GM18511 (cell line): ENCODE data around the gene ADM.
"Not testable (repeated sequence)": the region's sequence is repeated elsewhere in the genome, so short reads cannot be mapped to it uniquely, and the experiment has no call there.

Experiments
- ATAC-seq: cut with Tn5 transposase; IDR thresholded peaks from one replicate; pipeline ENCODE4 v1.9.1; 2021; ENCODE audit warnings: mild to moderate bottlenecking, moderate library complexity; ENCODE audit not compliant: unreplicated experiment

Gene ADM

GRCh38 chr11:10304495-10305261 is at the start of gene ADM:
ADM (plus strand) TSS chr11:10305073; CDS start chr11:10305701, 628 bp downstream.
- no peak for ATAC-seq

- ATAC-seq = no peak
These were observed 49.3 kb upstream of the ADM start for GRCh38 chr11:10255388-10256125.

- ATAC-seq = no peak
These were observed 47.4 kb upstream of the ADM start for GRCh38 chr11:10257478-10257877.

- no peak for ATAC-seq
These were observed 43.1 kb upstream of the ADM start for GRCh38 chr11:10261821-10262220.

- ATAC-seq = no peak
These were observed 40.9 kb upstream of the ADM start for GRCh38 chr11:10263929-10264328.

- ATAC-seq = not testable (repeated sequence)
These were observed 40.2 kb upstream of the ADM start for GRCh38 chr11:10264716-10265115.

- no peak for ATAC-seq
These were observed 38.9 kb upstream of the ADM start for GRCh38 chr11:10265936-10266335.

- no peak for ATAC-seq
These were observed 37.1 kb upstream of the ADM start for GRCh38 chr11:10267821-10268220.

GRCh38 chr11:10268746-10269488 is 36.0 kb upstream of the ADM start:
- no peak for ATAC-seq

GRCh38 chr11:10272132-10272531 is 32.7 kb upstream of the ADM start:
- ATAC-seq = no peak

GRCh38 chr11:10273738-10274137 is 31.1 kb upstream of the ADM start:
- no peak for ATAC-seq

- no peak for ATAC-seq
These were observed 30.1 kb upstream of the ADM start for GRCh38 chr11:10274726-10275125.

- ATAC-seq = no peak
These were observed 29.2 kb upstream of the ADM start for GRCh38 chr11:10275714-10276113.

- ATAC-seq = no peak
These were observed 22.8 kb upstream of the ADM start for GRCh38 chr11:10282117-10282516.

- no peak for ATAC-seq
These were observed 20.9 kb upstream of the ADM start for GRCh38 chr11:10283991-10284390.

GRCh38 chr11:10285148-10285802 is 19.6 kb upstream of the ADM start:
- ATAC-seq = no peak

GRCh38 chr11:10287140-10287539 is 17.7 kb upstream of the ADM start:
- ATAC-seq = no peak

- ATAC-seq = no peak
These were observed 16.8 kb upstream of the ADM start for GRCh38 chr11:10287766-10288715.

GRCh38 chr11:10288881-10289764 is 15.8 kb upstream of the ADM start:
- no peak for ATAC-seq
